Mammary epithelial cell (primary cell): ENCODE results near the gene RASSF4.

ENCODE experiments used
- CTCF ChIP-seq, 2 donors: IDR thresholded peaks in 1 of 2; conservative IDR thresholded peaks in 1 of 2; 2 replicates each; pipeline ENCODE4 v1.5.1; 2011 to 2012; ENCODE audit warnings: inconsistent platforms in 2 of 2, low read length in 2 of 2, mild to moderate bottlenecking in 2 of 2, control low read depth in 1 of 2, low read depth in 1 of 2; ENCODE audit not compliant: insufficient read depth in 1 of 2; ENCODE audit errors: extremely low read depth in 1 of 2
- EZH2 ChIP-seq: IDR thresholded peaks from 2 replicates; pipeline ENCODE4 v1.6.1; 2012; ENCODE audit warnings: low read length, inconsistent platforms, borderline replicate concordance

- TF ChIP-seq CTCF (conservative IDR thresholded peaks at IDR 0.05 in 1 of 2, IDR thresholded peaks at IDR 0.05 in 1 of 2; ENCODE audit: extremely low read depth in 1 of 2, insufficient read depth in 1 of 2, low read depth in 1 of 2, low read length in 2 of 2) (no peak), EZH2 (no peak)
Measured at GRCh38 chr10:44971434-44971833, 11.8 kb downstream of the RASSF4 start.
